ENCODE results near the gene SPATA25.

- TF ChIP-seq EGR1 (IDR thresholded peaks at IDR 0.05): no peak
- TF ChIP-seq, protein P1, sequence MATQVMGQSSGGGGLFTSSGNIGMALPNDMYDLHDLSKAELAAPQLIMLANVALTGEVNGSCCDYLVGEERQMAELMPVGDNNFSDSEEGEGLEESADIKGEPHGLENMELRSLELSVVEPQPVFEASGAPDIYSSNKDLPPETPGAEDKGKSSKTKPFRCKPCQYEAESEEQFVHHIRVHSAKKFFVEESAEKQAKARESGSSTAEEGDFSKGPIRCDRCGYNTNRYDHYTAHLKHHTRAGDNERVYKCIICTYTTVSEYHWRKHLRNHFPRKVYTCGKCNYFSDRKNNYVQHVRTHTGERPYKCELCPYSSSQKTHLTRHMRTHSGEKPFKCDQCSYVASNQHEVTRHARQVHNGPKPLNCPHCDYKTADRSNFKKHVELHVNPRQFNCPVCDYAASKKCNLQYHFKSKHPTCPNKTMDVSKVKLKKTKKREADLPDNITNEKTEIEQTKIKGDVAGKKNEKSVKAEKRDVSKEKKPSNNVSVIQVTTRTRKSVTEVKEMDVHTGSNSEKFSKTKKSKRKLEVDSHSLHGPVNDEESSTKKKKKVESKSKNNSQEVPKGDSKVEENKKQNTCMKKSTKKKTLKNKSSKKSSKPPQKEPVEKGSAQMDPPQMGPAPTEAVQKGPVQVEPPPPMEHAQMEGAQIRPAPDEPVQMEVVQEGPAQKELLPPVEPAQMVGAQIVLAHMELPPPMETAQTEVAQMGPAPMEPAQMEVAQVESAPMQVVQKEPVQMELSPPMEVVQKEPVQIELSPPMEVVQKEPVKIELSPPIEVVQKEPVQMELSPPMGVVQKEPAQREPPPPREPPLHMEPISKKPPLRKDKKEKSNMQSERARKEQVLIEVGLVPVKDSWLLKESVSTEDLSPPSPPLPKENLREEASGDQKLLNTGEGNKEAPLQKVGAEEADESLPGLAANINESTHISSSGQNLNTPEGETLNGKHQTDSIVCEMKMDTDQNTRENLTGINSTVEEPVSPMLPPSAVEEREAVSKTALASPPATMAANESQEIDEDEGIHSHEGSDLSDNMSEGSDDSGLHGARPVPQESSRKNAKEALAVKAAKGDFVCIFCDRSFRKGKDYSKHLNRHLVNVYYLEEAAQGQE (IDR thresholded peaks at IDR 0.05; ENCODE audit: low read depth): no peak
- TF ChIP-seq RAD21 (IDR thresholded peaks at IDR 0.05; ENCODE audit: low read depth): no peak
- TF ChIP-seq CEBPB (IDR thresholded peaks at IDR 0.05): no peak
- TF ChIP-seq TEAD4 (IDR thresholded peaks at IDR 0.05): no peak
- TF ChIP-seq TAF1 (IDR thresholded peaks at IDR 0.05; ENCODE audit: low read depth): no peak
- no peak for TF ChIP-seq EP300 (IDR thresholded peaks at IDR 0.05; ENCODE audit: borderline replicate concordance)
- no peak for TF ChIP-seq NFIC (IDR thresholded peaks at IDR 0.05)
These were observed 36.5 kb downstream of the SPATA25 start for GRCh38 chr20:45850926-45851325.

All from Ishikawa (cell line).